Upper lobe of left lung (tissue), 4 donors: ENCODE results near the gene TTC28.

Experiments
- EP300 ChIP-seq, 4 donors: sonication (generic); formaldehyde crosslinking; IDR thresholded peaks; one replicate each; pipeline ENCODE4 v1.5.1; 2017; ENCODE audit warnings: antibody characterized with exemption in 4 of 4, control low read depth in 2 of 4
- POLR2A ChIP-seq, 4 donors: fragments of 450-650 bp; IDR thresholded peaks; one replicate each; pipeline ENCODE4 v1.5.1; 2016 to 2017; ENCODE audit warnings: antibody characterized with exemption in 4 of 4, mild to moderate bottlenecking in 2 of 4
- TF ChIP-seq, protein P1 (sequence below), 6 experiments: fragments of 450-650 bp in 4 of 6; fragments of 200-600 bp in 2 of 6; sonication (generic) in 2 of 6; IDR thresholded peaks; one replicate each; pipeline ENCODE4 v1.5.1; 2016 to 2019; ENCODE audit warnings: antibody characterized with exemption in 6 of 6

DNA sequence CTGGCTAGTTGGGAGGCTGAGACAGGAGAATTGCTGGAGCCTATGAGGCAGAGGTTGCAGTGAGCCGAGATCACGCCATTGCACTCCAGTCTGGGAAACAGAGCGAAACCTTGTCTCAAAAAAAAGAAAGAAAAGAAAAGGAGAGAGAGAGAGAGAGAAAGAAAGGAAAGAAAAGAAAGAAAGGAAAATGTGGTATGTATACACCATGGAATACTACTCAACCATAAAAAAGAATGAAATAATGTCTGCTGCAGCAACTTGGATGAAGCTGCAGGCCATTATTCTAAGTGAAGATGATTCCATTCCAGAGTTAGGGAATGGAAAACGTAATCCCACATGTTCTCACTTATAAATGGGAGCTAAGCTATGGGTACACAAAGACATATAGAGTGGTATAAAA, 30.8 kb downstream of the TTC28 start:
- TF ChIP-seq, protein P1, sequence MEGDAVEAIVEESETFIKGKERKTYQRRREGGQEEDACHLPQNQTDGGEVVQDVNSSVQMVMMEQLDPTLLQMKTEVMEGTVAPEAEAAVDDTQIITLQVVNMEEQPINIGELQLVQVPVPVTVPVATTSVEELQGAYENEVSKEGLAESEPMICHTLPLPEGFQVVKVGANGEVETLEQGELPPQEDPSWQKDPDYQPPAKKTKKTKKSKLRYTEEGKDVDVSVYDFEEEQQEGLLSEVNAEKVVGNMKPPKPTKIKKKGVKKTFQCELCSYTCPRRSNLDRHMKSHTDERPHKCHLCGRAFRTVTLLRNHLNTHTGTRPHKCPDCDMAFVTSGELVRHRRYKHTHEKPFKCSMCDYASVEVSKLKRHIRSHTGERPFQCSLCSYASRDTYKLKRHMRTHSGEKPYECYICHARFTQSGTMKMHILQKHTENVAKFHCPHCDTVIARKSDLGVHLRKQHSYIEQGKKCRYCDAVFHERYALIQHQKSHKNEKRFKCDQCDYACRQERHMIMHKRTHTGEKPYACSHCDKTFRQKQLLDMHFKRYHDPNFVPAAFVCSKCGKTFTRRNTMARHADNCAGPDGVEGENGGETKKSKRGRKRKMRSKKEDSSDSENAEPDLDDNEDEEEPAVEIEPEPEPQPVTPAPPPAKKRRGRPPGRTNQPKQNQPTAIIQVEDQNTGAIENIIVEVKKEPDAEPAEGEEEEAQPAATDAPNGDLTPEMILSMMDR (IDR thresholded peaks at IDR 0.05): no peak
- no peak for TF ChIP-seq POLR2A (IDR thresholded peaks at IDR 0.05)
- TF ChIP-seq EP300 (IDR thresholded peaks at IDR 0.05): no peak
